NT2/D1 (cell line): ENCODE results near the gene CALD1.

ENCODE experiments used
- DNase-seq: peaks from one replicate; pipeline ENCODE4 v3.0.0-alpha.2; 2011; ENCODE audit warnings: low read depth, low spot score
- H3K27me3 ChIP-seq: 2 replicates; pipeline ENCODE4 v1.6.0; 2011; ENCODE audit warnings: mild to moderate bottlenecking; ENCODE audit not compliant: insufficient read length, insufficient read depth
- H3K36me3 ChIP-seq: 2 replicates; pipeline ENCODE4 v1.6.1; 2011; ENCODE audit warnings: mild to moderate bottlenecking, low read length, mixed read lengths; ENCODE audit not compliant: insufficient read depth, insufficient read length
- H3K4me1 ChIP-seq: 2 replicates; pipeline ENCODE4 v1.5.1; 2011; ENCODE audit not compliant: insufficient read depth, insufficient read length
- H3K4me3 ChIP-seq: 2 replicates; pipeline ENCODE4 v1.5.1; 2011; ENCODE audit warnings: low read depth; ENCODE audit not compliant: insufficient read length
- H3K9ac ChIP-seq: 2 replicates; pipeline ENCODE4 v1.6.0; 2011; ENCODE audit warnings: low read depth; ENCODE audit not compliant: insufficient read length
- H3K9me3 ChIP-seq: 2 replicates; pipeline ENCODE4 v1.5.1; 2011; ENCODE audit warnings: mild to moderate bottlenecking, low read length; ENCODE audit not compliant: insufficient read depth
- SUZ12 ChIP-seq: IDR thresholded peaks from 2 replicates; pipeline ENCODE4 v1.6.1; 2011; ENCODE audit not compliant: insufficient read length, insufficient read depth; ENCODE audit errors: extremely low read depth
- YY1 ChIP-seq: IDR thresholded peaks from 2 replicates; pipeline ENCODE4 v1.6.1; 2011; ENCODE audit not compliant: insufficient read length, insufficient read depth
- ZNF274 ChIP-seq: IDR thresholded peaks from 2 replicates; pipeline ENCODE4 v1.6.1; 2011; ENCODE audit warnings: mild to moderate bottlenecking, low read depth, low read length

The CALD1 gene

GRCh38 chr7:134764365-134764764, 15.1 kb upstream of the CALD1 start:
- Histone ChIP-seq H3K27me3 (no peaks in the 10 kb centered on the region), H3K36me3 (no peaks in the 10 kb centered on the region), H3K4me3 (no peak overlapping the region), H3K9ac (no peak overlapping the region), H3K9me3 (no peaks in the 10 kb centered on the region), H3K4me1 (no peaks in the 10 kb centered on the region)
- DNase-seq: no peak
- TF ChIP-seq YY1 (no peak), SUZ12 (no peak), ZNF274 (no peak)

- no peak for DNase-seq
- Histone ChIP-seq H3K9me3 (no peaks in the 10 kb centered on the region), H3K36me3 (no peaks in the 10 kb centered on the region), H3K27me3 (no peaks in the 10 kb centered on the region), H3K9ac (no peak overlapping the region), H3K4me1 (no peaks in the 10 kb centered on the region), H3K4me3 (no peak overlapping the region)
- TF ChIP-seq SUZ12 (no peak), ZNF274 (no peak), YY1 (no peak)
Observed at GRCh38 chr7:134766779-134767519, 12.5 kb upstream of the CALD1 start.

- TF ChIP-seq SUZ12: no peak
- TF ChIP-seq YY1: no peak
- TF ChIP-seq ZNF274: no peak
- H3K27me3 ChIP-seq: no peaks in the 10 kb centered on the region
- H3K4me3 ChIP-seq: no peak overlapping the region
- DNase-seq: no peak
- H3K9ac ChIP-seq: no peak overlapping the region
- H3K36me3 ChIP-seq: no peaks in the 10 kb centered on the region
- H3K4me1 ChIP-seq: no peaks in the 10 kb centered on the region
- H3K9me3 ChIP-seq: no peaks in the 10 kb centered on the region
Observed at GRCh38 chr7:134767520-134768168, 11.8 kb upstream of the CALD1 start.

GRCh38 chr7:134768243-134768642, 11.2 kb upstream of the CALD1 start:
- Histone ChIP-seq H3K27me3 (no peaks in the 10 kb centered on the region), H3K4me1 (no peaks in the 10 kb centered on the region), H3K9ac (no peak overlapping the region), H3K4me3 (no peak overlapping the region), H3K36me3 (no peaks in the 10 kb centered on the region), H3K9me3 (no peaks in the 10 kb centered on the region)
- TF ChIP-seq YY1: no peak
- TF ChIP-seq SUZ12: no peak
- no peak for TF ChIP-seq ZNF274
- no peak for DNase-seq

GRCh38 chr7:134770676-134771075, 8.8 kb upstream of the CALD1 start:
- TF ChIP-seq ZNF274: no peak
- TF ChIP-seq SUZ12: no peak
- no peak for TF ChIP-seq YY1
- Histone ChIP-seq H3K27me3 (no peaks in the 10 kb centered on the region), H3K9me3 (no peaks in the 10 kb centered on the region), H3K36me3 (no peaks in the 10 kb centered on the region), H3K9ac (no peak overlapping the region), H3K4me1 (no peaks in the 10 kb centered on the region), H3K4me3 (no peak overlapping the region)
- DNase-seq: no peak

- Histone ChIP-seq H3K9me3 (no peaks in the 10 kb centered on the region), H3K4me3 (no peak overlapping the region), H3K9ac (no peak overlapping the region), H3K27me3 (no peaks in the 10 kb centered on the region), H3K4me1 (no peaks in the 10 kb centered on the region), H3K36me3 (no peaks in the 10 kb centered on the region)
- TF ChIP-seq ZNF274 (no peak), SUZ12 (no peak), YY1 (no peak)
- no peak for DNase-seq
Observed at GRCh38 chr7:134771111-134771510, 8.3 kb upstream of the CALD1 start.

- DNase-seq: no peak
- Histone ChIP-seq H3K36me3 (no peaks in the 10 kb centered on the region), H3K4me1 (no peaks in the 10 kb centered on the region), H3K9me3 (no peaks in the 10 kb centered on the region), H3K9ac (no peak overlapping the region), H3K4me3 (no peak overlapping the region), H3K27me3 (no peaks in the 10 kb centered on the region)
- TF ChIP-seq SUZ12: no peak
- no peak for TF ChIP-seq ZNF274
- TF ChIP-seq YY1: no peak
Observed at GRCh38 chr7:134771889-134772288, 7.5 kb upstream of the CALD1 start.
